Measurements from ENCODE around the gene NIN.
"Not testable (repeated sequence)": the region's sequence is repeated elsewhere in the genome, so short reads cannot be mapped to it uniquely, and the experiment has no call there.

NIN gene

DNA sequence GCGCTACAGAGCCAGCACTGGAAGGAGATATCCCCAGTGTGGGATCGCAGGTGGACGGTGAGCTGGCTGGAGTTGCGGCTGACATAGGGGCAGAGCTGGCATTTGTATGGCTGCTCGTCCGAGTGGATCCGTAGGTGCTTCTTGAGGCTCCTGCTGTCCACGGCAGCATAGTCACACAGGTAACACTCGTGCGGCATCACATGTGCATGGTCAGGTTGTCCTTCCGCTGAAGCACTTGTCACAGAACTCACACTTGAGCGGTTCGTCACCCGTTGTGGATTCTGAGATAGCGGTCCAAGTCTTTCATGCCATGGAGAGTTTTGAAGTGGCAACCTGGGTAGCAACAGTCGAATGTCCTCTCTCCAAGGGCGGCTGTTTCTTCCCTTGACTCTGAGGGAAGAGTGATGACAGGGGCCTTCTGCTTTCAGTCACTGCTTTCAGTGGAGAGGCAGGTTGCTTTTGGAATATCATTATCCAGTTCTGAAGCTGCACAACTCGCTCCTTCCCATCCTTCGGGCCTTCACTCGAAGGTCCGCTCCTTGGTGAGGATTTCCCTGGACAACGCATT is 125.9 kb downstream of the NIN start:
- no peak for DNase-seq

- no peak for DNase-seq
These were observed 126.4 kb downstream of the NIN start for GRCh38 chr14:50704454-50705010.

DNA sequence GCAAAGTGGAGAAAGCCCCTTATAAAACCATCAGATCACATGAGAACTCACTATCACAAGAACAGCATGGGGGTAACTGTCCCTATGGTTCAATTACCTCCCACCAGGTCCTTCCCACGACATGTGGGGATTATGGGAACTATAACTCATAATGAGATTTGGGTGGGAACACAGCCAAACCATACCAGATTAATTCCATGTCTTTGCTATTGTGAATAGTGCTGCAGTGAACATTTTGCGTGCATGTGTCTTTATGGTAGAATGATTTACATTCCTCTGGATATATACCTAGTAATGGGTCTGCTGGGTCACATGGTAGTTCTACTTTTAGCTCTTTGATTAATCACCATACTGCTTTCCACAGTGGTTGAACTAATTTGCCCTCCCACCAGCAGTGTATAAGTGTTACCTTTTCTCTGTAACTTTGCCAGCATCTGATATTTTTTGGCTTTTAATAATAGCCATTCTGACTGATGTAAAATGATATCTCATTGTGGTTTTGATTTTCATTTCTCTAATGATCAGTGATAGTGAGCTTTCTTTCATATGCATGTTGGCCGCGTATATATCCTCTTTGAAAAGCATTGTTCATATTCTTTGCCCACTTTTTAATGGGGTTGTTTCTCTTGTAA is 133.2 kb downstream of the NIN start:
- no peak for DNase-seq

DNA sequence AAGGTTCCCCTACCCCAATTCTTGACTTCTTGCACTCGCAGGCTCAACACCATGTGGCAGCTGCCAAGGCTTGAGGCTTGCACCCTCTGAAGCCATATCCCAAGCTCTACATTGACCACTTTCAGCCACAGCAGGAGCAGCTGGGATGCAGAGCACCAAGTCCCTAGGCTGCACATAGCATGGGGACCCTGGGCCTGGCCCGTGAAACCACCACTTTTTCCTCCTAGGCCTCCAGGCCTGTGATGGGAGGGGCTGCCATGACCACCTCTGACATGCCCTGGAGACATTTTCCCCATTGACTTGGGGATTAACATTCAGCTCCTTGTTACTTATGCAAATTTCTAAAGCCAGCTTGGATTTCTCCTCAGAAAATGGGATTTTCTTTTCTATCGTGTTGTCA is 136.7 kb downstream of the NIN start:
- DNase-seq = not testable (repeated sequence)

GRCh38 chr14:50688875-50689274 is 142.1 kb downstream of the NIN start:
- DNase-seq = no peak

DNA sequence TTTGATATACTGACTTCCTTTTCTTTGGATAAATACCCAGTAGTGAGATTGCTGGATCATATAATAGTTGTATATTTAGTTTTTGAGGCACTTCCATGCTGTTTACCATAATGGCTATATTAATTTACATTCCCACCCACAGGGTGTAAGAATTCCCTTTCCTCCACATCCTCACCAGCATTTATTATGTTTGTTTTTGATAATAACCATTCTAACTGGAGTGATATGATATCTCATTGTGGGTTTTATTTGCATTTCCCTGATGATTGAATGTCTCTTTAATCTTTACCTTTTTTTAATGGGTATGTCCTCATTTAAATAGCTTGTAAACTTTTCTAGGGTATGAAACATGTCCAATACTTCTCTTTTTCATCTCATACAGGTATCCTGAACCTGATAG is 151.3 kb downstream of the NIN start:
- DNase-seq = no peak

DNA sequence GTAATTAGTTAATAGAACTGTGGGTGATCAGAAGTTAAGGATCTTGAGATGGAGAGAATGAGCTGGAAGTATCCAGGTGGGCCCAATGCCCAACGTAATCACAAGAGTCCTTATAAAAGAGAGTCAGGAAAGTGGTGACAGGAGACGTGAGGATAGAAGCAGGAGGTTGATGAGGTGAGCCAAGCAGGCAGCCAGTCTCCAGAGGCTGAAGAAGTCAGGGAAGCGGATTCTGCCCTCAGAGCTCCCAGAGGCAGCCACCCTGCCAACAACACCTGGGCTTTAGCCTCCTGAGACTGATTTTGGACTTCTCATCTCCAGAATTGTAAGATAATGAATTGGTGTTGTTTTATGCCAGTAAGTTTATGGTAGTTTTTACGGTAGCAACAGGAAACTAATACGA is 152.8 kb downstream of the NIN start:
- no peak for DNase-seq

DNA sequence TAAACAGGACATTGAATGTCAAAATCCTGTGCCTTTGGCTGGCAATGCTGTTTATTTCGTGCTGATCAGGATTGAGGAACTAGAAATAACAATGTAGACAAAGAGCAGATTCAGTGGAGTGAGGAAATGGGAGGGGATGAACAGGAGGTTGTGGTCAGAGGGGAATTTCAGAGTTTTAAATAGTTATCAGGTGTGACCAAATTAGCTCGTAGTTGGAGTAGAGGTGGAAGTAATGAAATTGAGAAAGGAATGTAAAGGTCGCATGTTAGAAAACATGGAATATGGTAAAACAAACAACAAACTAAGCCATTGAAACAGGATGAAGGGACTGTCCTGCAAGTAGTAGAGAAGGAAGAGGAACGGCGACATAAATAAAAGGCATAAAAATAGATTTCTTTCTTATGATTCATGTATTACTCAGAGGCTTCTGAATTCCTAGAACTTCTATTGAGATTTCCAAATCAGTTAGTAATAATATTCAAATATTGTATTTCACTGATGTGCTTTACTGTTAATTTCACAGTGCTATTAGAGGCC is 153.4 kb downstream of the NIN start:
- no peak for DNase-seq

- DNase-seq = no peak
These were observed 154.0 kb downstream of the NIN start for GRCh38 chr14:50676814-50677516.

- no peak for DNase-seq
These were observed 155.4 kb downstream of the NIN start for GRCh38 chr14:50675597-50675996.

DNA sequence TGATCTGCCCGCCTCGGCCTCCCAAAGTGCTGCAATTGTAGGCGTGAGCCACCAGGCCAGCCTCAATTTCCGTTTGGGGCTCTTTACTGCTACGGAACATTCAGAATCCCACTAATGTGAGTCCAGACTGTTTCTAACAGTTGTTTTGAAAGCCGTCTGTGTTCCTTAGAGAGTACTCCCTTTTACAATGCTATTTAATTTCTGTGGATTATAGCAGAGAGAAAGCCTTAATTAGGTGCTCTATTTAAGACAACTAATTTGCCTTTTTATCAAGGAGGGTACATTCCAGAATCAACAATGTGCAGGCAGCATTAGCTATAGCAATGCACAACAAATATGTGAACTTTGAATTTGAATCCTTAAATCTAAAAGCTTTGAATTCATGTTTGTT is 160.1 kb downstream of the NIN start:
- no peak for DNase-seq

DNA sequence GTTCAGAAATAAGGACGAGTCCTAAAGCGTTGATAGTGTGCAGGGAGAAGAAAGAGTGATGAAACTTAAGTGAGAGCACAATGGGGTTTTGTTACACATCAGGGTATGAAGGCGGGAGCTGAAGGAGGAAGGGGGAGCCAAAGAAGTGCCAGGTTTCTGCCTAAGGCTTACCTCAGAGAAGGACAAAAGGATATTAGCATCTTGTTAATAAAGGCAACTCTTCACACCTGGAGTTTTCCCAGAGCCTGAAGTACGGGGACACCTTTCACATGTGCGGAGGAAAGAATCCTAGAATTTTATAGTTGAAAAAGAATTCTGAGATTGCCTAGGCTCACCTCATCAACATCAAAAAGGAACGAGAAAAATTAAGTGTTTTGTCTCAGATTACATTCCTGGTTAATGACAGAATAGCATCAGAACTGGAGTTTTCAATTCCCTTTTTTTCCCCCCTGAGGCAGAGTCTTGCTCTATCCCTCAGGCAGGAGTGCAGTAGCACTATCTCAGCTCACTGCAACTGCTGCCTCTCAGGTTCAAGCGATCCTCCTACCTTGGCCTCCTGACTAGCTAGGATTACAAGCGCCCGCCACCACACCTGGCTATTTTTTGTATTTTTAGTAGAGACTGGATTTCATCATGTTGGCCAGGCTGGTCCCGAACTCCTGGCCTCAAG is 160.6 kb downstream of the NIN start:
- DNase-seq = no peak

Measured in CD4-positive, alpha-beta T cell treated with Interferon alpha-2 for 1 hour (primary cell).